ENCODE measurements around the gene ACE. TPM values are rescaled to one million over a fixed set of nuclear protein-coding genes. Genes with fewer than 3 reads are reported as not detected.

The ACE gene
- total RNA-seq (2012; rRNA removed) = 17.7 and 19.9 TPM in 2 replicates

DNA sequence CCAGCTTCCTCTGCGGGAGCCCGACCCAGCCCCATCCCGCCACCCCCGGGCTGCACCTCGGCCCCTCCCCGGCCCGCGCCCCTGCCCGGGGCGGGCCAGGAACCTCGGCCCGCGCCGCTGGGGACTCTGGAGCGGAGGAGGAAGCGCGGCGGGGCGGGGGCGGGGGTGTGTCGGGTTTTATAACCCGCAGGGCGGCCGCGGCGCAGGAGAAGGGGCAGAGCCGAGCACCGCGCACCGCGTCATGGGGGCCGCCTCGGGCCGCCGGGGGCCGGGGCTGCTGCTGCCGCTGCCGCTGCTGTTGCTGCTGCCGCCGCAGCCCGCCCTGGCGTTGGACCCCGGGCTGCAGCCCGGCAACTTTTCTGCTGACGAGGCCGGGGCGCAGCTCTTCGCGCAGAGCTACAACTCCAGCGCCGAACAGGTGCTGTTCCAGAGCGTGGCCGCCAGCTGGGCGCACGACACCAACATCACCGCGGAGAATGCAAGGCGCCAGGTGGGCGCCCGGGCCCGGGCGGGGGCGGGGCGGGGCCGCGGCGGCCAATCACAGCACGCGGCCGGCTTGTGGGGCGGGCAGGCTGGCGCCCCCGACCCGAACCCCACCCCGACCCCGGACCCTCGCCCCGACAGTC is at the start of gene ACE:
Gene ACE (plus strand): TSS at position 208 of the 626 bp plus-strand sequence. CDS start 34 bp downstream, at position 242.
- Histone ChIP-seq H3K36me3 (ENCODE audit: insufficient read depth, low read length) (no peaks in the 10 kb centered on the region), H3K4me1 (ENCODE audit: control insufficient read depth, insufficient read depth, low read length) (peaks cover 21% of the 10 kb centered on the region), H3K9ac (ENCODE audit: low read depth, low read length) (no peak within 1 kb of the TSS), H3K9me3 (replicated peaks; ENCODE audit: low read length) (no peaks in the 10 kb centered on the region), H3K4me2 (ENCODE audit: low read length) (peak within 1 kb of the TSS; percentile 96), H3K27me3 (ENCODE audit: control insufficient read depth, insufficient read depth, low read length) (peaks cover 18% of the 10 kb centered on the region), H3K4me3 (ENCODE audit: low read length) (peak within 1 kb of the TSS; percentile 71)

DNA sequence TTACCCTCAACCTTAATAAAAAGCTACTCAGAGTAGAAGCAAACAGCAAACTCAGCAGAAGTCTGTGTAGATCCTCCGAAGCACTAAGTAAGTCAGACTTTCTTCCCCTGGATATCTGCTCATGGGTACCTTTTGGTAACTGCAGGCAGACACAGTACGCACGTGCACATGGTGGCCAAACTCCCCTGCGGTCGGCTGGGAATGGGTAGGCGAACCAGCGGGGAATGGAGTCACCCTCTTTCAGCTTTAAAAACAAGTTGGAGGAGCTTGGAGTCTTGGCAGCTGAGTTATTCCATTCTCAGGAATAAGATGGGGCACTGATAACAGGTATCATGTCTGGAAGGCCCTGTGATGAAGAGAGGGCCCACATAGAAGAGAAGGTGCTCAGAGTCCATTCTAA is 47.1 kb upstream of the ACE start:
- no peak overlapping the region for H3K4me3 ChIP-seq (ENCODE audit: low read length)
- no peak overlapping the region for H3K9ac ChIP-seq (ENCODE audit: low read depth, low read length)
- no peaks in the 10 kb centered on the region for H3K27me3 ChIP-seq (ENCODE audit: control insufficient read depth, insufficient read depth, low read length)
- H3K4me2 ChIP-seq (ENCODE audit: low read length) = no peak overlapping the region
- H3K36me3 ChIP-seq (ENCODE audit: insufficient read depth, low read length) = peaks cover 16% of the 10 kb centered on the region
- peaks cover 31% of the 10 kb centered on the region for H3K4me1 ChIP-seq (ENCODE audit: control insufficient read depth, insufficient read depth, low read length)
- H3K9me3 ChIP-seq (replicated peaks; ENCODE audit: low read length) = no peaks in the 10 kb centered on the region

DNA sequence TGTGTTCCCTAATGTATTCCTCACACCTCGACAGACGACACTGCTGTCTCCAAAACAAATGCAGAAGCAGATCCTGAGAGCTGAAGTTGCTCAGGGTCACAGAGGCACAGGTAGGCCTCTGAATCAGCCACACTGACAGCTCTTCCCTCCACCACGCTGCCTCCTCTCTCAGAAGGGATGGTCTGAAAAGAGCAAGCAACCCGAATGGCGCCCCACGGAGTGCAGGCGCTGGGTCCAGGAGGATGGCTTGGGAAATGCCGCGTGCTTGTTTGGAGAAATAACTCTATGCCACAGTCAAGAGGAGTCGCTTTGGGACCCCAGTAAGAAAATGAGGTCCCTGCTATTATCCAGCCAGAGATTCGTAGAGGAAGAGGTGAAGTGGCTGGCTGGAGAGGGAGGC is 46.6 kb upstream of the ACE start:
- peaks cover 13% of the 10 kb centered on the region for H3K36me3 ChIP-seq (ENCODE audit: insufficient read depth, low read length)
- H3K4me1 ChIP-seq (ENCODE audit: control insufficient read depth, insufficient read depth, low read length) = peaks cover 36% of the 10 kb centered on the region
- no peaks in the 10 kb centered on the region for H3K9me3 ChIP-seq (replicated peaks; ENCODE audit: low read length)
- H3K4me3 ChIP-seq (ENCODE audit: low read length) = no peak overlapping the region
- no peaks in the 10 kb centered on the region for H3K27me3 ChIP-seq (ENCODE audit: control insufficient read depth, insufficient read depth, low read length)
- H3K4me2 ChIP-seq (ENCODE audit: low read length) = no peak overlapping the region
- H3K9ac ChIP-seq (ENCODE audit: low read depth, low read length) = no peak overlapping the region

DNA sequence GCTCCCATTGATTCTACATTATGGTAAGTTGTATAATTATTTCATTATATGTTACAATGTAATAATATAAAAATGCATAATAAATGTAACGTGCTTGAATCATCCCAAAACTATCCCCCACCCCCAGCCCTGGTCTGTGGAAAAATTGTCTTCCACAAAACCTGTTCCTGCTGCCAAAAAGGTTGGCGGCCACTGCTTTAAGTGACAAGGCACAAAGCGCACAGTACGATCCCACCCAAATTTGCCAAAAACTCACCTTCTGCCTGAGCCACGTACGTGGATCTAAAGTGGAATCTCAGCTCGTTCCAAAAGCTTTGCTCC is 45.3 kb upstream of the ACE start:
- H3K36me3 ChIP-seq (ENCODE audit: insufficient read depth, low read length) = peaks cover 8% of the 10 kb centered on the region
- no peaks in the 10 kb centered on the region for H3K27me3 ChIP-seq (ENCODE audit: control insufficient read depth, insufficient read depth, low read length)
- H3K4me2 ChIP-seq (ENCODE audit: low read length) = no peak overlapping the region
- no peak overlapping the region for H3K4me3 ChIP-seq (ENCODE audit: low read length)
- H3K4me1 ChIP-seq (ENCODE audit: control insufficient read depth, insufficient read depth, low read length) = peaks cover 40% of the 10 kb centered on the region
- H3K9ac ChIP-seq (ENCODE audit: low read depth, low read length) = no peak overlapping the region
- H3K9me3 ChIP-seq (replicated peaks; ENCODE audit: low read length) = no peaks in the 10 kb centered on the region

DNA sequence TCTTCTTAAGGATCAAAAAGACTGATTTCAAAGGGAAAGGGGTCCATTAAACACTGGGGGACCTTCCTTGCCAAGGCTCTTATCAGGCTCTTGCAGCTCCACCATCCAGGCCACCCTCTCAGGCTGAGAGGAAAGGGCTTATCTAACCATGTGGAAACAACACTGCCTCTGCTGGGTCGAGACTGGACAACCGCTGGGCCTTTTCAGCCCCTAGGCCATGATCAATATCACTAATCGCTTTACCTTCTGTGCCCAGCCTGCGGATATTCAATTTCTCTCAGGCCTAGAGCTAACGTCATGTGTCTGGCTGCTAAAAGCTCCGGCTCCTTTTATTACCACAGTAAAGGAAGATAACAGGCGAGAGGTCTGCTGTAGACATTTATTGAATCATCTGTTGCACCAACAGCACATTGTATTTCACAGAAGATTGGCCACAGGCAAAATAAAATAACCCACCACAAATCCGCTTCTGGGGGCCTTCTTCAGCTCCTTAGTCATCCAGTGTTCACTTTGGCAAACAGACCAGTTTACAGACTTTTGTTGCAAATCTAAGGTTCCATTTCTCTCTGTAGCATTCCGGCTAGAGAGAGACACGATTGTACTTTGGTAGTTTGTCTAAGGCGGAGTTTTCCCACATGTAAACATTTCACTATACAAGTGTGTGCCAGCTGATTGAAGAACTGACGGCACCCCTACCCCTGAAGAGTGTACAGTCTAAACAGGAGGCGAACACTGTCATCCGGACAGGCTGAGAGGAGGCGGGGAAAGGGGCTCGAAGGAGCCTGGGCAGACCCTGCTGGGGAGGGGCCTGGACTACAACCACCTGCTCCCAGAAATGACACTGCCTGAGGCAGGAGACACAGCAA is 44.7 kb upstream of the ACE start:
- Histone ChIP-seq H3K27me3 (ENCODE audit: control insufficient read depth, insufficient read depth, low read length) (no peaks in the 10 kb centered on the region), H3K4me3 (ENCODE audit: low read length) (no peak overlapping the region), H3K4me2 (ENCODE audit: low read length) (peak overlapping the region; percentile 68), H3K9me3 (replicated peaks; ENCODE audit: low read length) (no peaks in the 10 kb centered on the region), H3K9ac (ENCODE audit: low read depth, low read length) (peak overlapping the region; percentile 25), H3K4me1 (ENCODE audit: control insufficient read depth, insufficient read depth, low read length) (peaks cover 43% of the 10 kb centered on the region), H3K36me3 (ENCODE audit: insufficient read depth, low read length) (peaks cover 8% of the 10 kb centered on the region)

DNA sequence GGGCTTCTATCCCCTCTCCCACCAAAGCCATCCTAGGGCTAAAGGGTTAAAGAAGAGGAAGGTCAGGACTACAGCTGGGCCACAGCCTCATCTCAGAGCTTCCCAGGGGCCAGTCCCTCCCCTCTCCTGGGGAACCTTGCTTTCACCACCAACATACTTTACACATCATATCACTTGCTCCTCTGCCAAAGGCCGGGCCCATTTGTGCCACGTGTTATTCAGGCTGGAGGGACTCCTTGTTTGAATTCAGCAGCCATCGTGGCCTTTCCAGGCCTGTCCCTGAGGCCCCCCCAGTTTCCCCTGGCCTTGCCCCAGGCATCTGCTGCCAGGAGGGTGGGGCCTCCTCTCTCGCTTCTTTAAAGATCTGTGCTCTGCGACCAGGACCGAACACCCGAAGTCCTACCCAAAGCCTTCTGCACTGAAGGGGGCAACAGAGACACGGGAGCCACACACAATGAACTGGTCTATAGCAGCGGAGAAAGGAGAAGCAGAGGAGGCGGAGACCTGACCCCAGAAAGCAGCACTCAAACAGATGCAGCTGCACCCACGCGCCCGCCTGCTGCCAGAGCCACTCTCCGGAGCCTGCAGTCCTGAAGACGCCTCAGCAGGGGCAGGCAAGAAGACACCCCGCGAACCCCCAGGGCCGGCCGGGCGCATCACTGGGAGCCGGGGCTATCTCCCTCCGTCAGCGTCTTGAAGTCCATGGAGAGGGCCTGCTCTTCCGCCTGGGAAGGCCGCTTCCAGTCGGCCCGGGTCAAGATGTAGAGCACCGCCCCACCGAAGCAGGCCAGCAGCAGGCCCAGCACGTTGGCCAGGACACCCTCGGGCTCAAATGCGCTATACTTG is 42.9 kb upstream of the ACE start:
- Histone ChIP-seq H3K4me2 (ENCODE audit: low read length) (peak overlapping the region; percentile 68), H3K9me3 (replicated peaks; ENCODE audit: low read length) (no peaks in the 10 kb centered on the region), H3K9ac (ENCODE audit: low read depth, low read length) (peak overlapping the region; percentile 73), H3K36me3 (ENCODE audit: insufficient read depth, low read length) (peaks cover 8% of the 10 kb centered on the region), H3K4me3 (ENCODE audit: low read length) (peak overlapping the region; percentile 25), H3K4me1 (ENCODE audit: control insufficient read depth, insufficient read depth, low read length) (peaks cover 48% of the 10 kb centered on the region), H3K27me3 (ENCODE audit: control insufficient read depth, insufficient read depth, low read length) (no peaks in the 10 kb centered on the region)

DNA sequence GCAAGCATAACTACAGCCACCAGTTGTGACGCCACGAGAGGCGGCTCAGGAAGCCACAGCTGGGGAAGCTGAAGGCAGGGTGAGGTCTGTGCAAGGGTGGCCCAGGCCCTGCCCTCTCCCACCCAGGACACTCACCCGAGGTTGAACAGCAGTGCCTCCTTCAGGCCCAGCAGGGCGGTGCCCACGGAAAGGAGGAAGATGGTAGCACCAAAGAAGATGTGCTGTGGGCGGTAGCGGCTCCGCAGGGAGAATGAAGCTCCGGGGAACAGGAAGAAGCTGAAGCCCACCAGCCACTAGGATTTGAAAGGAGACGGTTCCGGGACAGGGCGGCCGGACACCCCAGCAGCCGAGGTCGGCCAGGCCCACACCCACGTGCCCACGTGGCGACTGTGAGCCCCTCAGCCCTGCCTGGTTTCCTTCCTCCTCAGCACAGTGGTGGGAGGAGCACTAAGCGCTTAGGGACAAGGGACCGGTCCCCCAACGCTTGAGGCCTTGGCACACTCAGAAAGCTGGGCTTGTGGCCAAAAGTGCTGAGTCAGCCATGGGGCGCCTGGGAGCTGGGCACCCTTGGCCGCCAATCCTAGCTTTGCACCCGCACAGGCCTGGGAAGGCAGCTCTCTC is 41.8 kb upstream of the ACE start:
- Histone ChIP-seq H3K4me3 (ENCODE audit: low read length) (peak overlapping the region; percentile 8), H3K4me2 (ENCODE audit: low read length) (peak overlapping the region; percentile 68), H3K9ac (ENCODE audit: low read depth, low read length) (no peak overlapping the region), H3K36me3 (ENCODE audit: insufficient read depth, low read length) (peaks cover 3% of the 10 kb centered on the region), H3K27me3 (ENCODE audit: control insufficient read depth, insufficient read depth, low read length) (no peaks in the 10 kb centered on the region), H3K4me1 (ENCODE audit: control insufficient read depth, insufficient read depth, low read length) (peaks cover 54% of the 10 kb centered on the region), H3K9me3 (replicated peaks; ENCODE audit: low read length) (no peaks in the 10 kb centered on the region)

DNA sequence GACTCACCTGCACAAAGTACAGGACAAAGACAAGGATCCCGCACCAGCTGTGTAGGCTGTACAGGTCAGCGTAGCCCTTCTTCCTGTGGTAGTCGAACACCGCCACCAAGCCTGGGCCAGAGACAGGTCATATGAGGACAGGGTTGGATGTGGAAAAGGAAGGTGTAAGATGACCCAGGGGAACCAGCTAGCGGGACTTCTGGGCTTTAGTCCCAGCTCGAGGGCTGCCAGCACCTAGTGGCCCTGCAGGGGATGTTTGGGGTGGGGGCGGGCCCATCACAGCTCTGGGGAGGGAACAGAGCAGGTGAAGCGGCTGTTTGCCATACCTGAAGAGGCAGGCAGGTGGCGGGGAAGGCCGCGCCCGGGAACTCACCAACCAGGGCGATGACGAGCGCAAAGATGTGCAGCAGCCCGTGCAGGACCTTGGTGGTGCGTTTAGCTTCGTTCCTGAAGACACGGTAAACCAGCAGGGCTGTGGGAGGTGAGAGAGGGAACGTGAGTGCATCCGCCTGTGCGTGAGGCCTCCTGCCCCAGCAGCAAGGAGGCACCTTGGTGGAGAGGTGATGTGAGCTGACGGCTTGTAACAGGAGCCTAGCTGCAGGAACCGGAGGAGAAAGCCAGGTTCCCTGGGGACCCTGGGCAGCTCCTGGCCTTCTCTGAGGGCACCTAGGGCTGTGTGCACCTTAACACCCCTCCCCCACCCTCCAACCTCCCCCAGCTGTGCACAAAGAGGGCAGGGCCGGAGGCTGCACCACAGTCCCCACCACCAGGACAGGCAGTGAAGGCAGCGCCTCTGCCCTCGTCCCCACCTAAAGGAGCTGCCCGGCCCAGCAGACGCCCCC is 41.0 kb upstream of the ACE start:
- Histone ChIP-seq H3K36me3 (ENCODE audit: insufficient read depth, low read length) (no peaks in the 10 kb centered on the region), H3K9me3 (replicated peaks; ENCODE audit: low read length) (no peaks in the 10 kb centered on the region), H3K9ac (ENCODE audit: low read depth, low read length) (no peak overlapping the region), H3K4me3 (ENCODE audit: low read length) (no peak overlapping the region), H3K27me3 (ENCODE audit: control insufficient read depth, insufficient read depth, low read length) (no peaks in the 10 kb centered on the region), H3K4me1 (ENCODE audit: control insufficient read depth, insufficient read depth, low read length) (peaks cover 55% of the 10 kb centered on the region), H3K4me2 (ENCODE audit: low read length) (peak overlapping the region; percentile 68)

DNA sequence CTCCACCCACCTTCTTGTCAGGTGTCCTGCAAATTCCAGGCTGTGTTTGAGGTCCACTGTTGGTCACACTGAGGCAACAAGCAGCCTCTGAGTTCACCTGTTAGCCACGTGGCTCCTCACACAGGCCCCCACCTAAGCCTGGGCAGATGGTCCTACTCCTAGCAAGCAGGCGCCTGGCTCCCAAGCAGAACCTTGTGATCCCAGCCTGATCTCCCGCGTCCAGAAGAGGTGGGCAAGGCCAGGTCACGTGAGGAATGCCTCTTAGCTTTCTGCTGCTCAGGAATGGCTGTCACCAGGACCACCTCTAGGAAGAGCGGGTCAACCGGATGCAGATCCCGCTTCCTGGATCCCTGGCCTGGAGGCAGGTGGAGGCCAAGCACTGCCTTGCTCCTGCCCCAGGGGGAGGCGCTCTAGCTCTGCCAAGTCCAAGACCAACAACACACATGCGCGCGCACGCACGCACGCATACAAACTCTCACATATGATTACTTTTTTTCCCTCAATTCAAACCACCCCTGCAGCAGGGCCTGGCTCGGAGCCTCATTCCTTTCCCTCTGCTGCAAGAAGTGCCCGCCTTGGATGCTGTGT is 40.2 kb upstream of the ACE start:
- Histone ChIP-seq H3K9ac (ENCODE audit: low read depth, low read length) (no peak overlapping the region), H3K4me1 (ENCODE audit: control insufficient read depth, insufficient read depth, low read length) (peaks cover 55% of the 10 kb centered on the region), H3K4me3 (ENCODE audit: low read length) (no peak overlapping the region), H3K36me3 (ENCODE audit: insufficient read depth, low read length) (no peaks in the 10 kb centered on the region), H3K4me2 (ENCODE audit: low read length) (no peak overlapping the region), H3K9me3 (replicated peaks; ENCODE audit: low read length) (no peaks in the 10 kb centered on the region), H3K27me3 (ENCODE audit: control insufficient read depth, insufficient read depth, low read length) (no peaks in the 10 kb centered on the region)

DNA sequence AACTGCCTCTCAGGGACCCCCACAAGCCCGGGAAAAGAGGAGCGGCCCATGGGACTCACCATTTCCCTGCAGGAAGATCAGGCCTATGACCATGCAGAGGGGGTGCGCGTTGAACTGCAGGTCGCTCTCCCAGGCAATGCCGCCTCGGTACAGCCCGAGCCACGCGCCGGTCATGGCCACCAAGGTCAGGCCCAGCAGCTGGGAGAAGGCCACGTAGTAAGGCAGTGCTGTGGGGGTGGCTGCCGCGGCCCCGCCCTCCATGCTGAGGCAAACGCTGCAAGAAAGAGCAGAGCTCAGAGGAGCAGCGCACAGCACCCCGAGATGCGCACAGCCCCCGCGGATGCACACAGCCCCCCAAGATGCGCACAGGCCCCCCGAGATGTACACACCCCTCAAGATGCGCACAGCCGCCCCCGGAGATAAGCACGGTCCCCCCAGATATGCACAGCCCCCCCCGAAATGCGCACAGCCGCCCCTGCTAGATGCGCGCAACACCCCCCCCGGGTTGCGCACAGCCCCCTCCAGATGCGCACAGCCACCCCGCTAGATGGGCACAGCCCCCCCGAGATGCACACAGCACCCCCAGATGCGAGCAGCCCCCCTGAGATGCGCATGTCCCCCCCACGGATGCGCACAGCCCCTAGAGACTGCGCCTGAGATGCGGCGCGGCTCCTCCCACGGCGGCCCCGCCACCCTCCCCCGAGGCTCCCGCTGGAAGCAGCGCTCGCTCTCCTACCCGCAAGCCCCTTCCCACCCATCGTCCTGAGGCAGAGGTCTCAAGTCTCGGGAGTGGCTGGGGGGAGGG is 39.4 kb upstream of the ACE start:
- no peak overlapping the region for H3K9ac ChIP-seq (ENCODE audit: low read depth, low read length)
- H3K36me3 ChIP-seq (ENCODE audit: insufficient read depth, low read length) = no peaks in the 10 kb centered on the region
- H3K4me2 ChIP-seq (ENCODE audit: low read length) = no peak overlapping the region
- H3K4me3 ChIP-seq (ENCODE audit: low read length) = no peak overlapping the region
- H3K27me3 ChIP-seq (ENCODE audit: control insufficient read depth, insufficient read depth, low read length) = no peaks in the 10 kb centered on the region
- peaks cover 50% of the 10 kb centered on the region for H3K4me1 ChIP-seq (ENCODE audit: control insufficient read depth, insufficient read depth, low read length)
- H3K9me3 ChIP-seq (replicated peaks; ENCODE audit: low read length) = no peaks in the 10 kb centered on the region

All from skeletal muscle satellite cell (primary cell).